ENCODE measurements around the gene UBE2M.

UBE2M gene

GRCh38 chr19:58538257-58539168 is 19.9 kb downstream of the UBE2M start:
- DNase-seq, result peak; percentile 88

- no peak for DNase-seq
Measured at GRCh38 chr19:58536852-58537798, 21.3 kb downstream of the UBE2M start.

GRCh38 chr19:58535857-58536256 is 22.6 kb downstream of the UBE2M start:
- no peak for DNase-seq

GRCh38 chr19:58531034-58531840 is 27.2 kb downstream of the UBE2M start:
- no peak for DNase-seq

- DNase-seq, result no peak
Measured at GRCh38 chr19:58529405-58529804, 29.0 kb downstream of the UBE2M start.

- no peak for DNase-seq
Measured at GRCh38 chr19:58522709-58523108, 35.7 kb downstream of the UBE2M start.

GRCh38 chr19:58521651-58522050 is 36.8 kb downstream of the UBE2M start:
- DNase-seq, result no peak

- DNase-seq, result no peak
Measured at GRCh38 chr19:58520257-58520599, 38.2 kb downstream of the UBE2M start.

GRCh38 chr19:58519355-58520256 is 38.8 kb downstream of the UBE2M start, which contains the start of gene ZBTB45:
Gene ZBTB45 (minus strand): TSS chr19:58519810. CDS start chr19:58517673, 2,137 bp downstream.
- peak; percentile 98 for DNase-seq

GRCh38 chr19:58519087-58519354 is 39.4 kb downstream of the UBE2M start:
- DNase-seq, result peak; percentile 81

- DNase-seq, result no peak
Measured at GRCh38 chr19:58518256-58519086, 39.9 kb downstream of the UBE2M start.

- DNase-seq, result no peak
Measured at GRCh38 chr19:58516964-58517833, 41.2 kb downstream of the UBE2M start.

GRCh38 chr19:58516246-58516836 is 42.1 kb downstream of the UBE2M start:
- no peak for DNase-seq

- no peak for DNase-seq
Measured at GRCh38 chr19:58515259-58515658, 43.2 kb downstream of the UBE2M start.

GRCh38 chr19:58514564-58515022 is 43.8 kb downstream of the UBE2M start:
- no peak for DNase-seq

GRCh38 chr19:58513694-58514563 is 44.5 kb downstream of the UBE2M start:
- peak; percentile 87 for DNase-seq

GRCh38 chr19:58513213-58513693 is 45.2 kb downstream of the UBE2M start:
- no peak for DNase-seq

Data from NCI-H748 treated with DMSO at 0.1 percent for 48 hours (cell line).